Measurements from ENCODE around the gene PRDM16. TPM values are rescaled to one million over a fixed set of nuclear protein-coding genes. Genes with fewer than 3 reads are reported as not detected.

The PRDM16 gene
- total RNA-seq, 1 experiment from 2014 or later: 6.1 TPM

DNA sequence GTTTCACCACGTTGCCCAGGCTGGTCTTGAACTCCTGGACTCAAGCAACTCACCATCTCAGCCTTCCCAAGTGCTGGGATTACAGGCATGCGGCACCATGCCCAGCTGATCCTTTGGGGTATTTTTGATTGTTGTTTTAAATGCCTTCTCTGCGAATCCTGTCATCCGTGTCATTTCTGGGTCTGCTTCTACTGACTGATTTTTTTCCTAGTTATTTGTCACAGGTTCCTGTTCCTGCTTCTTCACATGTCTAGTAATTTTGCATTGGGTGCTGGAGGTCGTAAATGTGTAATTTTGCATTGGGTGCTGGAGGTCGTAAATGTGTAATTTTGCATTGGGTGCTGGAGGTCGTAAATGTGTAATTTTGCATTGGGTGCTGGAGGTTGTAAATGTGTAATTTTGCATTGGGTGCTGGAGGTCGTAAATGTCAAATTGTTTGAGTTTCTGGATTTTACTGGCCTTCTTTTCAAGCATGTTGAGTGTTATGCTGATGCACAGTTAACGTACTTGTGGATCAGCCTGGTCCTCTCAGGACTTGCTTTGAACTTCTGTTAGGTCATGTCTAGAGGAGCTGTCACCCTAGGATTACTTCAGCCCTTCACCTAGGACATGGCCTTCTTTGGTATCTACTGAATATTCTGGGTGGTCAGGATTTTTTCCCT is 381.3 kb downstream of the PRDM16 start:
- Histone ChIP-seq H3K4me1 (ENCODE audit: control insufficient read depth in 1 of 2, insufficient read depth in 2 of 2, low read length in 2 of 2) (peaks cover 9 to 19% of the 10 kb centered on the region in 2 experiments), H3K9ac (ENCODE audit: low read length) (no peak overlapping the region), H3K79me2 (ENCODE audit: insufficient read depth, low read length) (peaks cover 4% of the 10 kb centered on the region; the same call in 1 of the 2 replicates), H3K27ac (ENCODE audit: low read depth, low read length) (no peak overlapping the region), H3K36me3 (ENCODE audit: control insufficient read depth in 1 of 2, insufficient read depth in 2 of 2, low read length in 2 of 2) (no peaks in the 10 kb centered on the region), H2AFZ (ENCODE audit: low read depth, low read length, poor library complexity, severe bottlenecking) (no peak overlapping the region), H3K9me2 (ENCODE audit: insufficient read depth) (no peaks in the 10 kb centered on the region), H4K20me1 (ENCODE audit: insufficient read depth) (no peaks in the 10 kb centered on the region), H3K4me3 (replicated peaks in 1 of 2; ENCODE audit: low read depth in 1 of 2, low read length in 2 of 2) (no peak overlapping the region), H3K4me2 (ENCODE audit: low read length) (no peak overlapping the region), H3K27me3 (ENCODE audit: insufficient read depth, low read length) (no peaks in the 10 kb centered on the region), H3K9me3 (ENCODE audit: control insufficient read depth in 1 of 2, insufficient read depth in 1 of 2, low read depth in 1 of 2, low read length in 2 of 2) (no peaks in the 10 kb centered on the region)
- ATAC-seq: no peak
- RAD21 ChIA-PET (ENCODE audit: low non-redundant PET in 1 of 2, low total read pairs in 2 of 2, uncharacterized antibody in 2 of 2, unreplicated experiment in 2 of 2): no interaction called here
- TF ChIP-seq FOSL1 (IDR thresholded peaks at IDR 0.05; ENCODE audit: low read depth): no peak
- TF ChIP-seq YY1 (IDR thresholded peaks at IDR 0.05; ENCODE audit: extremely low read depth, insufficient replicate concordance, low read depth, low read length): no peak
- TF ChIP-seq SP1 (IDR thresholded peaks at IDR 0.05; ENCODE audit: low read depth): no peak
- no peak for TF ChIP-seq POLR2A (IDR thresholded peaks at IDR 0.05; ENCODE audit: borderline replicate concordance, extremely low read depth, insufficient read depth, insufficient read length)
- no peak for TF ChIP-seq POLR2AphosphoS5 (IDR thresholded peaks at IDR 0.05; ENCODE audit: low read depth, low read length)
- TF ChIP-seq, protein P1, sequence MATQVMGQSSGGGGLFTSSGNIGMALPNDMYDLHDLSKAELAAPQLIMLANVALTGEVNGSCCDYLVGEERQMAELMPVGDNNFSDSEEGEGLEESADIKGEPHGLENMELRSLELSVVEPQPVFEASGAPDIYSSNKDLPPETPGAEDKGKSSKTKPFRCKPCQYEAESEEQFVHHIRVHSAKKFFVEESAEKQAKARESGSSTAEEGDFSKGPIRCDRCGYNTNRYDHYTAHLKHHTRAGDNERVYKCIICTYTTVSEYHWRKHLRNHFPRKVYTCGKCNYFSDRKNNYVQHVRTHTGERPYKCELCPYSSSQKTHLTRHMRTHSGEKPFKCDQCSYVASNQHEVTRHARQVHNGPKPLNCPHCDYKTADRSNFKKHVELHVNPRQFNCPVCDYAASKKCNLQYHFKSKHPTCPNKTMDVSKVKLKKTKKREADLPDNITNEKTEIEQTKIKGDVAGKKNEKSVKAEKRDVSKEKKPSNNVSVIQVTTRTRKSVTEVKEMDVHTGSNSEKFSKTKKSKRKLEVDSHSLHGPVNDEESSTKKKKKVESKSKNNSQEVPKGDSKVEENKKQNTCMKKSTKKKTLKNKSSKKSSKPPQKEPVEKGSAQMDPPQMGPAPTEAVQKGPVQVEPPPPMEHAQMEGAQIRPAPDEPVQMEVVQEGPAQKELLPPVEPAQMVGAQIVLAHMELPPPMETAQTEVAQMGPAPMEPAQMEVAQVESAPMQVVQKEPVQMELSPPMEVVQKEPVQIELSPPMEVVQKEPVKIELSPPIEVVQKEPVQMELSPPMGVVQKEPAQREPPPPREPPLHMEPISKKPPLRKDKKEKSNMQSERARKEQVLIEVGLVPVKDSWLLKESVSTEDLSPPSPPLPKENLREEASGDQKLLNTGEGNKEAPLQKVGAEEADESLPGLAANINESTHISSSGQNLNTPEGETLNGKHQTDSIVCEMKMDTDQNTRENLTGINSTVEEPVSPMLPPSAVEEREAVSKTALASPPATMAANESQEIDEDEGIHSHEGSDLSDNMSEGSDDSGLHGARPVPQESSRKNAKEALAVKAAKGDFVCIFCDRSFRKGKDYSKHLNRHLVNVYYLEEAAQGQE (IDR thresholded peaks at IDR 0.05; ENCODE audit: low read depth): no peak
- no peak for TF ChIP-seq SRF (IDR thresholded peaks at IDR 0.05; ENCODE audit: low read depth)
- no peak for TF ChIP-seq SIN3A (IDR thresholded peaks at IDR 0.05; ENCODE audit: low read depth)
- TF ChIP-seq EGR1 (IDR thresholded peaks at IDR 0.05; ENCODE audit: low read depth): no peak
- no peak for TF ChIP-seq EZH2 (IDR thresholded peaks at IDR 0.05)
- no peak for TF ChIP-seq CBX3 (IDR thresholded peaks at IDR 0.05; ENCODE audit: low read depth)
- BruUV-seq (replicated peaks): no TSS peak
- CTCF ChIA-PET: no interaction called here
- POLR2A ChIA-PET: no interaction called here
- no peak for DNase-seq (ENCODE audit: low read depth, low spot score)
- intact Hi-C loops (cut with micrococcal nuclease): loop anchor here (5.0 kb wide), 3 partner anchors 272 to 407 kb away; partner anchors contain the start of genes CEP104 and DFFB
